HG03520 (cell line): Measurements from ENCODE around the gene TPGS2.
A peak's percentile ranks its signal among the peaks of the same experiment; 100 is the strongest.
"Not testable (repeated sequence)": the region's sequence is repeated elsewhere in the genome, so short reads cannot be mapped to it uniquely, and the experiment has no call there.

Source experiments
- ATAC-seq: cut with Tn5 transposase; IDR thresholded peaks from one replicate; pipeline ENCODE4 v1.9.1; 2021; ENCODE audit warnings: mild to moderate bottlenecking, moderate library complexity; ENCODE audit not compliant: unreplicated experiment

TPGS2 gene

DNA sequence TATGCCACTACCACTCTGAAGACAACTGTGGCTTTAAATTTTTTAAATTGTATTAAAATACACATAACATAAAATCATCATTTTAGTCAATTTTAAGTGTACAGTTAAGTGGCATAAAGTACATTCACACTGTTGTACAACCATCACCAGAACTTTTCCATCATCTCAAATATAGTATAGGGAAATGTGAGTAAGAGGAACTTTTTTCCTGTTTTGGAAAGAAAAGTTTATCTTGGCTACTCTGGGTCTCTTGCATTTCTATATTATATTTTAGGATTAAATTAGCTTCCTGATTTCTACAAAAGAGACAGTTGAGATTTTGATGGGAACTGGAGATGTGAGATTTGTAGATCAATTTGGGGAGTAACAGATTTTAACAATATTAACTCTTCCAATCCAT, 3.3 kb downstream of the TPGS2 start:
- ATAC-seq, result no peak

- no peak for ATAC-seq
Observed at GRCh38 chr18:36821681-36822080, 7.1 kb downstream of the TPGS2 start.

GRCh38 chr18:36819621-36820020, 9.2 kb downstream of the TPGS2 start:
- no peak for ATAC-seq

DNA sequence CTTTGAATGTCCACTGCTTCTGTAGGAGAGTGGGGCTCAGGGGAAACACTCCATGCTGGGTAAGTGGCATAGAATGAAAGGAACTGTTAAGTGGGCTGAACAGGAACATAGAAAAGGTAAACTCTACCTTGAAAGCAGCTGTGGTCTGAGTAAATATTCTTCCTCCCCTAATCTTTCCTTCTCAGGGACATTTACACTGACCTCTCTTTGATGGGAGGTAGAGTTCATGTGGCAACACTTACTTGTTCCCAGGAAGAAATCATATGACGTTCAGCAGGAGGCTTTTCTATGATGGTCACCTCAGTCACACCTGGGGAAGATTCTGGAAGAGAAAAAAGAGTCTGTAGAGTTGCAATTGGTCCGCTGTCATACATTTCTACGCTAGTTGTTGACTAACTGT, 10.2 kb downstream of the TPGS2 start:
- ATAC-seq, result no peak

GRCh38 chr18:36817039-36817438, 11.8 kb downstream of the TPGS2 start:
- no peak for ATAC-seq

GRCh38 chr18:36816096-36816495, 12.7 kb downstream of the TPGS2 start:
- not testable (repeated sequence) for ATAC-seq

DNA sequence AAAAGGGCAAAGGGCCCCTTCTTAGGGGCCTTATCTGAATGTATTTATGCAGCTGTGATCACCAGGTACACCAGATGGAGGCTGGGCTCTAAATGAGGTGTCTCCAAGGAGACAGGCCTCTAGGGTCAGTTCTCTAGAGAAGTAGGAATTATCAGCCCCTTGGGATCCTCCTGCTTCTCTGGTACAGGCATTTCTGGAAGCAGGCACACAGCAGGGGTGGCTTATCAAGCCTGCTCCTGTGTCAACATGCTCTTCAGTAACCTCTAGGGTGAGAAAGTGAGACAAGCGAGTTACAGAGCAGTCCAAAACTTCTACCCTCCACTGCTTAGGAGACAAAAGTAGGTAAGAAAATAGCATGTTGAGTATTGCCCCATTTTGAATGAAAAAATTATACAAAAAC, 13.8 kb downstream of the TPGS2 start:
- no peak for ATAC-seq

GRCh38 chr18:36813824-36814223, 15.0 kb downstream of the TPGS2 start:
- no peak for ATAC-seq

DNA sequence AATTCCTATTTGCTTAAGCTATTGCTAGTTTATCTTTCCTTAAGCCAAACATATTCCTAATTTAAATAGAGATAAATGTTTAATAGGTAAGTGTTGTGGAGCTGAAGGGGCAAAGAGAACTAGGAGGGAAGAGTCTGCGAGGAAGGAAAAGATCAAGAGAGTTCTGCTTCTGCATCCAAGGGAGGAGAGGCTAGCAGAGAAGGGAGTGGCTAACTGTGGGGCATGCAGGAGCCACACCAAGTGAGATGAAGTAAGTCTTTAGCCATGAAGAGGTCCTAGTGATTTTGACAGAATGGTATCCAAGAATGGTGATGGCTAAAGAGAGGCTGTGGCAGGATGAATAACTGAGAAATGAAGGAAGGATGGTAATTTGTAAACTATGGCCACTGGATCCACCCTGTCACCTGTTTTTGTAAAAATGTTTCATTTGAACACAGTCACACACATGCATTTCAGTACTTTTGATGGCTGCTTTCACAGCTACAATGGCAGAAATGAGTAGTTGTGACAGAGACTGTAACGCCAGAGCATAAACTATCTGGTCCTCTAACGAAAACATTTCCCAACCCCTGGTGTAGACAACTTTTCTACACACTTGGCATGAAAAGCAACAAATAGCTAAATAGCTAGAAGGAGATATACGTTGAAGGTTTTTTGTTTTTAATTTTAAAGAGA, 15.6 kb downstream of the TPGS2 start:
- no peak for ATAC-seq

- no peak for ATAC-seq
Observed at GRCh38 chr18:36812678-36813077, 16.1 kb downstream of the TPGS2 start.

GRCh38 chr18:36811955-36812354, 16.8 kb downstream of the TPGS2 start:
- ATAC-seq, result no peak

- no peak for ATAC-seq
Observed at GRCh38 chr18:36811430-36811829, 17.4 kb downstream of the TPGS2 start.

DNA sequence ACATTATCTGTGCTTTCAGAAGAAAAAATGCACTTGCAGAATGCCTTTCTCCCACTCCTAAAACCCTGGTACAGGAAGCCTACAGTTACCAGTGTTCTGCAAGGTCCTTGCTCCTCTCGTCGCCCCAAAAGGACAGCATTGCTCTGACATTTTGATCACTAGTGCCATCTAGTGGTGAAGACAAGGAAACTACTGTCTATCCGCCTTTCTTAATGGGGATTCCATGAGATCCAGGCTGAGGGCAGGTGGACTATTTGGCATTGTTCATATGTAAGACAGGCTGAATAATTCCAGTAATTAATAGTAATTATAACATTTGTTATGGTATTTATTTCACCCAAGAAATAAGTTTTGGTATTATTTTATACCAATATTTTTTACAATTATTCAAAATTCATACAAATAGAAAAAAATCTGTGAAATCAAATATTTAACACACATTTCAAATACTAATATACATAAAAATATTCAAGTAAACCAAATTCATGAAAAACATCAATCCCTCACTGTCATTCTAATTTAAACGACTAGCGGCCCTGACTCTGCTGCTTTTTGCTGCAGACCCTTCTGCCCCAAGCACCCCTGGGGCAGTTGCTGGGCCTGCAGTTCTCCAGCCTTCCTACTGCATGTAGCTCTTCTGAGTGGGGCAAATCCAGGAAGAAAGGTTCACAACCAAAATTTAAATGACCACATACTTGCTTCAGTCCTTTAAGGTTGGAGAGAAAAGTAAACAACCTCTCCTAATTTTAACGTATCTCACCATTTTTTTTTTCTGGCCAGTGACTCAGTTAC, 19.0 kb downstream of the TPGS2 start:
- peak; percentile 97 for ATAC-seq

- no peak for ATAC-seq
Observed at GRCh38 chr18:36808681-36809080, 20.1 kb downstream of the TPGS2 start.

- no peak for ATAC-seq
Observed at GRCh38 chr18:36805105-36805504, 23.7 kb downstream of the TPGS2 start.

DNA sequence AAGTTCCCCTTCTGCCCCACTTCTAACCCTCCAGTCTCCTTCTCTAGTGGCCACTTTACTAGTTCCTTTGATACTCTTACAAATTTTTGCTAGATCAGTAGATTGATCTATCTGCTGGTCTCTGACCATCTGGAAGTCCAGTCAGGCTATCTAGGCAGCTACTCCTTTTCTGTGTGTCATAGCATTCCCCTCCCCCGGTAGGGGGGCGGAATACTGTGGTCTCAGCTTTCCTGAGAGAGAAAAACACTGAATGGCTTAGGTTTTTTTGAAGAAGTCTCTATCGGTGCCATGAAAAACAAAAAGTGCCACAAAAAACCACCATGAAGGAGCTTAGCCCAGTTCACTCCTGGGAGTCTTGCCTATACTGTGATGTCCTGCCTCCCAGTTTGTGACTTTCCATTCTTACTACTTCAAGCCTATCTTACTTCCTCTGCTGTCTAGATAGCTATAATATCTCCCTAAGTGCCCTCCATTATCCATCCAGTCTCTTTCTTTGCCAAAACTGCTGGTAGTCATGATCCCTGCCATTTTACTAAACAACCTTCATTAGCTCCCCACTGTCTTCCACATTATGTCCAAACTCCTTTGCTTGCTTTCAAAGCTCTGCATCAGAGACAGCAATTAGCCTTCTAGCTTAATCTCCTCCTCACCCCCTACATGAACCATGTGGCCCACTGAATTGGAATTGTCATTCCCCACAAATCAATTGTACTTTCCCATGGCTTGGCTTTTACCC, 29.9 kb downstream of the TPGS2 start:
- ATAC-seq, result no peak

- no peak for ATAC-seq
Observed at GRCh38 chr18:36792634-36793283, 36.0 kb downstream of the TPGS2 start.

DNA sequence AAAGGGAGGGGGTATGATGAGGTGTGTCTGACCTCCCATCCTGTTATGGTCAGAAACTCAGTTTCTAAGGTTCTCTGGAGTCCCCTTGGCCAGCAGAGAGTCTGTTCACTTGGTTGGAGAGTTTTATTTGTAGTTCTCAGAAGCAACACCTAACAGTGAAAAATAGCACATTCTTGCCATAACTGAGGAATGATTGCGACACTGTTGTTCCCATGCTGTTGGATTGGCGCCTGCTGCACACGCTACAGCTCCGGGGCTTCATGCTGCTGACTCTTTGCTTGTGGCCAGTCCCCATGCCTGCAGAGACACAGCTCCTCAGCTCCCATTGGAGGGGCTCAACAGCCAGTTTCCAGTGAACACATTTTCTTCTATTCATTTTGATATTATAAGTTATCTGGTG, 42.1 kb downstream of the TPGS2 start:
- no peak for ATAC-seq

DNA sequence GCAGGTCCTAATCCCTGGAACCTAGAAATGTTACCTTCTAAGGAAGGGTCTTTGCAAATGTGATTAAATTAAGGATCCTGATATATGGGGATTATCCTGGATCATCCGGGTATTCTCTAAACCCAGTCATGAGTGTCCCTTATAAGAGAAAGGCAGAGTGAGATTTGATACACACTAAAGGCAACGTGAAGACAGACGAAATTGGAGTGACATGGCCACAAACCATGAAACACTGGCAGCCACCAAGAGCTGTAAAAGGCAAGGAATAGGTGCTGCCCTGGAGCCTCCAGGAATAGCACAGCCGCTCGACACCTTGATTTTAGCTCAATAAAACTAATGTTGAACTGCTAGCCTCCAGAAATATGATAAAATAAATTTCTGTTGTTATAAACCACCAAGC, 45.0 kb downstream of the TPGS2 start:
- no peak for ATAC-seq

DNA sequence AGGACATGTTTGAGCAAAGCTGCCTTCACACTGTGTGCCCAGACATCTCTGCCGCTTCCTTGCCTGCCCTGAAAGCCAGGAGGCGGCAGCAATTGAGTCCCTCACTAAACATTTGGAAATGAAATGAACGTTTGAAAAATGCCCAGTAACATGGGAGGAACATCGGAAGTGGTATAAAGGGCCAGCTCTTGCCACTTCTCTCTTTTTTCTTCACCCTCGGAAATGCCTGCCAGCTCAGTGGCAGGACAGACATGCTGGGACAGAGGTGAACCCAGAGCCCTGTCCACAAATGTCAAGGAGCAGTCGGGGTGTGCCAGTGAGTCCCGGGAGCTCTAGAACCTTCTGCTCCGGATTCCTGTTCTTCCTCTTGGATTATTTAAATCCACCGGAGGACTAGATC, 46.1 kb downstream of the TPGS2 start:
- ATAC-seq, result no peak

- ATAC-seq, result no peak
Observed at GRCh38 chr18:36780748-36781147, 48.1 kb downstream of the TPGS2 start.
